DND-41 (cell line): ENCODE data around the gene ARSG.
A peak's percentile ranks its signal among the peaks of the same experiment; 100 is the strongest.

Experiments used
- ATAC-seq: fragments of 200-7000 bp; cut with Tn5 transposase; 3 replicates; pipeline ENCODE4 v1.9.1; 2021; ENCODE audit warnings: low read depth; ENCODE audit not compliant: insufficient read depth
- DNase-seq: peaks from one replicate; pipeline ENCODE4 v3.0.0-alpha.2; 2020
- H2AFZ ChIP-seq: 2 replicates; pipeline ENCODE4 v1.6.0; 2012; ENCODE audit warnings: low read depth, low read length
- H3K27ac ChIP-seq: 2 replicates; pipeline ENCODE4 v1.5.1; 2012; ENCODE audit warnings: low read length, inconsistent platforms
- H3K27me3 ChIP-seq: fragments of 200-600 bp; sonication (generic); 2 replicates; pipeline ENCODE4 v1.6.0; 2012; ENCODE audit warnings: low read length, mild to moderate bottlenecking, inconsistent platforms; ENCODE audit not compliant: insufficient read depth, poor library complexity
- H3K36me3 ChIP-seq: 2 replicates; pipeline ENCODE4 v1.5.1; 2012; ENCODE audit warnings: low read length, inconsistent platforms; ENCODE audit not compliant: insufficient read depth
- H3K4me1 ChIP-seq: 2 replicates; pipeline ENCODE4 v1.5.1; 2012; ENCODE audit warnings: mild to moderate bottlenecking, low read length; ENCODE audit not compliant: insufficient read depth
- H3K4me2 ChIP-seq: 2 replicates; pipeline ENCODE4 v1.6.0; 2012; ENCODE audit warnings: mild to moderate bottlenecking, moderate library complexity, low read length, inconsistent platforms; ENCODE audit not compliant: insufficient read depth
- H3K4me3 ChIP-seq, 2 experiments: fragments of 200-600 bp in 1 of 2; shearing (Covaris generic) in 1 of 2; 2 replicates each; pipeline ENCODE4 v1.5.1; 2012 to 2016; ENCODE audit warnings: inconsistent platforms in 2 of 2, low read length in 2 of 2, mild to moderate bottlenecking in 2 of 2, low read depth in 1 of 2, moderate library complexity in 1 of 2
- H3K79me2 ChIP-seq: 2 replicates; pipeline ENCODE4 v1.6.0; 2012; ENCODE audit warnings: low read length, inconsistent platforms; ENCODE audit not compliant: insufficient read depth
- H3K9ac ChIP-seq: 2 replicates; pipeline ENCODE4 v1.6.0; 2012; ENCODE audit warnings: low read depth, mild to moderate bottlenecking, inconsistent platforms, low read length, moderate library complexity
- H3K9me3 ChIP-seq: 2 replicates; pipeline ENCODE4 v1.5.1; 2012; ENCODE audit warnings: low read length, moderate library complexity, mild to moderate bottlenecking, inconsistent platforms; ENCODE audit not compliant: insufficient read depth, severe bottlenecking
- H4K20me1 ChIP-seq: 2 replicates; pipeline ENCODE4 v1.6.0; 2012; ENCODE audit warnings: low read length; ENCODE audit not compliant: insufficient read depth
- CTCF ChIP-seq: IDR thresholded peaks from 2 replicates; pipeline ENCODE4 v1.5.1; 2012; ENCODE audit warnings: borderline replicate concordance, low read length, moderate library complexity, mild to moderate bottlenecking; ENCODE audit not compliant: poor library complexity, severe bottlenecking; ENCODE audit errors: extremely low read depth
- EZH2 ChIP-seq: IDR thresholded peaks from 3 replicates; pipeline ENCODE4 v1.6.1; 2012; ENCODE audit warnings: borderline replicate concordance, low read depth, mild to moderate bottlenecking, moderate library complexity, low read length, inconsistent platforms; ENCODE audit not compliant: severe bottlenecking

Gene ARSG

DNA sequence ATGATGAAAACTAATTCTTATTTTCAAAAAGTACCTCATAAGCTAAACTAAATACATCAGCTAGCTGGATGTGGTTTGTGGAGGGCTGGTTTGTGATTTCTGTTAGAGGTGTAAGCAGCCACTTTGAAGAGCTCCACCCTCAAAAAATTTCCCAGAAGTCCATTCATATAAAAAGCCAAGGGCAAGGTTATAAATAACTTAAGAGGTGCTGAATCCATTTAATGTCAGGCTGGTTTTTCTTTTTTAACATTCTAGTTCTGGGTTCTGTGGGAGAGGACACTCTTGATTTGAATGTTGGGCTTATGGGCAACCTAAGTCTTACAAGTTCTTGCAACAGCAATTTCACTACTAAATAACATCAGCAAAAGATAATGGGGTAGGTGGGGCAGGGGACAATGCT lies 169.4 kb downstream of the ARSG start:
- peak; percentile 15; the same call in 1 of the 3 replicates for ATAC-seq
- Histone ChIP-seq H3K4me1 (peaks cover 63% of the 10 kb centered on the region), H3K27me3 (no peaks in the 10 kb centered on the region), H2AFZ (no peak overlapping the region), H3K27ac (peak overlapping the region; percentile 83), H3K9me3 (no peaks in the 10 kb centered on the region), H3K79me2 (no peaks in the 10 kb centered on the region), H3K4me3 (no peak overlapping the region), H3K36me3 (no peaks in the 10 kb centered on the region), H3K4me2 (peak overlapping the region; percentile 64), H3K9ac (peak overlapping the region; percentile 34), H4K20me1 (no peaks in the 10 kb centered on the region)
- peak; percentile 69 for DNase-seq
- TF ChIP-seq EZH2: no peak
- no peak for TF ChIP-seq CTCF

- Histone ChIP-seq H4K20me1 (no peaks in the 10 kb centered on the region), H3K27me3 (no peaks in the 10 kb centered on the region), H3K79me2 (no peaks in the 10 kb centered on the region), H2AFZ (peak overlapping the region; percentile 27), H3K36me3 (no peaks in the 10 kb centered on the region), H3K9me3 (no peaks in the 10 kb centered on the region), H3K9ac (peak overlapping the region; percentile 34), H3K4me3 (peak overlapping the region in 1 of 2 experiments; percentile 14; a peak in 1 of 4 replicates), H3K4me1 (peaks cover 66% of the 10 kb centered on the region), H3K27ac (peak overlapping the region; percentile 83), H3K4me2 (peak overlapping the region; percentile 64)
- TF ChIP-seq CTCF (no peak), EZH2 (no peak)
- DNase-seq (peak; percentile 41), ATAC-seq (no peak)
These were observed 169.8 kb downstream of the ARSG start for GRCh38 chr17:68461122-68461539.

GRCh38 chr17:68461589-68461988 lies 170.3 kb downstream of the ARSG start:
- Histone ChIP-seq H3K4me2 (peak overlapping the region; percentile 64), H3K4me1 (peaks cover 63% of the 10 kb centered on the region)

More at GRCh38 chr17:68461589-68461988, 170.3 kb downstream of the ARSG start:
- TF ChIP-seq CTCF (no peak), EZH2 (no peak)
- no peaks in the 10 kb centered on the region for H4K20me1 ChIP-seq
- no peaks in the 10 kb centered on the region for H3K36me3 ChIP-seq
- peak overlapping the region; percentile 27 for H2AFZ ChIP-seq
- no peaks in the 10 kb centered on the region for H3K79me2 ChIP-seq
- no peaks in the 10 kb centered on the region for H3K27me3 ChIP-seq
- H3K27ac ChIP-seq: peak overlapping the region; percentile 83
- ATAC-seq: peak; percentile 52
- peak overlapping the region; percentile 34 for H3K9ac ChIP-seq
- peak overlapping the region in 1 of 2 experiments; percentile 14; a peak in 1 of 4 replicates for H3K4me3 ChIP-seq
- H3K9me3 ChIP-seq: no peaks in the 10 kb centered on the region
- peak; percentile 88 for DNase-seq
